HG02610 (cell line): ENCODE data around the gene NOXRED1.
"Not testable (repeated sequence)": the region's sequence is repeated elsewhere in the genome, so short reads cannot be mapped to it uniquely, and the experiment has no call there.

Experiments
- ATAC-seq: cut with Tn5 transposase; IDR thresholded peaks from one replicate; pipeline ENCODE4 v1.9.1; 2021; ENCODE audit warnings: mild to moderate bottlenecking, moderate library complexity; ENCODE audit not compliant: unreplicated experiment

NOXRED1 gene, protein sequence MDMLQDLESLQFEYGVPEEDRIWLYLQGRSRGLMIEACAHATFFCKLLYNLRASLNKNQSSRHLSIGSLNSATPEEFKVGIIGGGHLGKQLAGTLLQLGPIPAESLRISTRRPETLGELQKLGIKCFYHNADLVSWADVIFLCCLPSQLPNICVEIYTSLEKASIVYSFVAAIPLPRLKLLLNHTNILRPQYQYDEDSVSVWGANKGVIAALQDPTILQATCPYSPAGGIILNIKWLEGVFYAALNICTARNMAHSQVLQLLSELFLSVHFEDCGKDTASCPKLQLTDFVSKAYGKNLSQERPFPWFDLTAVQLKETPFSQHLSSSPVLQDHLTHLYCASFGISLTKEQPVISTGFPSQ

DNA sequence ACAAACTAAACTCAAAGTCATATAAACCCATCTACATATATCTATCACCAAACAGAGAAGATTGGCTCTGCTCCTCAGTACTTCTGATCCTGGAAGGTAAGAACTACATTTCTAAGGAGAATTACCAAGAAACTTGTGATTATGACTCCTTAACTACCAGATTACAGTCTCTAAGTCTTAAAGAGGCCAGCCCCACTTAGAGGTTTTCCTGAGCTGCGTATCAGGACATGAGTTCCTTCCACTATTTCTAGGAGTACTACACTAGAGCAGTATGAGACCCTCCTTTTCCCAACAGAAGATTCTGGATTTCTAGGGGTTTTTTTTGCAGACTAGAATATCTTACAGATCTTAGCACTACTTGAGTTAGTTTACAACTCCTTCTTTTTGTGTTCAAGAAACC is at the start of gene NOXRED1:
TSS of gene NOXRED1 (minus strand) at position 101 of the 400 bp plus-strand sequence. CDS start 634 bp downstream, outside the sequence.
- ATAC-seq = no peak

DNA sequence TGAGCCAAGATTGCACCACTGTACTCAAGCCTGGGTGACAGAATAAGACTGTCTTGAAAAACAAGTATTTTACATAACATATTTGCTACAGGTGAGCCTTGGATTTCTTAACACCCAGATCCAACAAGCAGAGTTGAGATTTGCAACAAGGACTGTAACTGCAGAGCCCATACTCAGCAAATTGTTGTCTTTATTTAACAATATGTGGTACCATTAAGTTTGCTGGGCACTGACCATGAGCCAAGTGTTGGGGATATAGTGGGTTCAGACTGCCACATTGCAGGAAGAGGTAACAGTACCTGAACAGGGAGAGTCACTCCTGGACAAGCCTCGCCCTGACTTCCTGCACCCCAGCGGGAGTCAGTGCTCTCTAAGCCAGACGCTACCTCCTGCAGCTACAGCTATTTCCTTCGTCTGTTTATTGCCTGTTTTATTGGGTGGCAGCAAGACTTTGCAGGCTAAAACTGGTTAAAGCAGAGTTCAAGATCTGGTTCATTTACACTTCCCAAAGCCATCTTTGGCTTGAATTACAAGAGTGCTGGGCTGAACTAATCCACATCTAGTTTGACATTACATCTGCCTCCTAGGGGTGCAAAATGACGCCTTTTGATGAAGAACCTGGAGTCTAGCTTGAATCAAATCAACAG is 47.0 kb upstream of the NOXRED1 start:
- no peak for ATAC-seq

DNA sequence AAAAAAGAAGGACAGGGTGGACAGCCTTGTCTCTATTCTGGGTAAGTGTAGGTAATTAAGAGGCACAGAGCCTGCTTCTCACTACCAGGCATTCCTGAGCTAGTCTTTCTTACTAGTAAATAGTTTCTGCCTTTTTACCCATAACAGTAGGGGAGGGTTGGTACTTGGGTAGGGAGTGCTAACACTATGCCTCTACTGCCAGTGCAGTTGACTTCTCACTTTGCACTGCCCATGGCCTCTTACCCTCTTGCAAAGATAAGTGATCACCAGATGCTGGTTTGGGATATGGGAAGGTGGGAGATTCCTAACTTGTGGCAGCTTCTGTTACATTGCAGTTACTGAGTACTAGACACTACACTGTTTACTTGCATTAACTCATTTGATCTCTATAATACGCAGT is 46.2 kb upstream of the NOXRED1 start:
- ATAC-seq = no peak

DNA sequence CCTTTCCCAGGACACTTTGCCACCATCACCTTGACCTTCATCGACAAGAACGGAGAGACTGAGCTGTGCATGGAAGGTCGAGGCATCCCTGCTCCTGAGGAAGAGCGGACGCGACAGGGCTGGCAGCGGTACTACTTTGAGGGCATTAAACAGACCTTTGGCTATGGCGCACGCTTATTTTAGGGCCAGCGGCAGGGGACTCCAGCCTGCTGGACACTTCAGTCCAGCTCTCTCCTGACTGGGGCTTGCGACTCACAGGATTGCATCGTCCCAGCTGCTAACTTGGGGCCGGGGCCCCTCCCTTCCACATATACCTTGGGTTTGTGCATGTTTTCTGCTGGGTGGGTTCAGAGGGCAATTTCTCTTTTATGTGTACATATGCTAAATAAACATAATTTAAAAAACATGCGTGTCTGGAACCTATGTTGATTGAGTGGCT is 45.8 kb upstream of the NOXRED1 start:
- ATAC-seq = no peak

DNA sequence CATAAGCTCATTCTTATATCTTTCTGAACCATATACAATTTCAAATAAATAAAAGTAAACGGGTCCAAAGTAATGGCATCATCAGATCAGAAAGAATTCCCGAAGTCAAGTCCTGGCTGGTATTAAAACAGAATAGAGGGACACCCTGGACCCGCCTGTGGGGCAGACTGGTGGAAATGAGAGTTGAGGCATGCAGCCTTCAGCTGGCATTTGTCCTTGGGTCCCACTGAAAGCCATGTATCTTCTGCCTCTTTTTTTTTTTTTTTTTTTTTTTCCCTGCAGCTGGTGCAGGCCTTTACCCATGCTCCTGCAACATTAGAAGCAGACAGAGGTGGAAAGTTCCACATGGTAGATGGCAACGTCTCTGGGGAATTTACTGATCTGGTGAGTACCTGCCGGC is 44.5 kb upstream of the NOXRED1 start:
- no peak for ATAC-seq

DNA sequence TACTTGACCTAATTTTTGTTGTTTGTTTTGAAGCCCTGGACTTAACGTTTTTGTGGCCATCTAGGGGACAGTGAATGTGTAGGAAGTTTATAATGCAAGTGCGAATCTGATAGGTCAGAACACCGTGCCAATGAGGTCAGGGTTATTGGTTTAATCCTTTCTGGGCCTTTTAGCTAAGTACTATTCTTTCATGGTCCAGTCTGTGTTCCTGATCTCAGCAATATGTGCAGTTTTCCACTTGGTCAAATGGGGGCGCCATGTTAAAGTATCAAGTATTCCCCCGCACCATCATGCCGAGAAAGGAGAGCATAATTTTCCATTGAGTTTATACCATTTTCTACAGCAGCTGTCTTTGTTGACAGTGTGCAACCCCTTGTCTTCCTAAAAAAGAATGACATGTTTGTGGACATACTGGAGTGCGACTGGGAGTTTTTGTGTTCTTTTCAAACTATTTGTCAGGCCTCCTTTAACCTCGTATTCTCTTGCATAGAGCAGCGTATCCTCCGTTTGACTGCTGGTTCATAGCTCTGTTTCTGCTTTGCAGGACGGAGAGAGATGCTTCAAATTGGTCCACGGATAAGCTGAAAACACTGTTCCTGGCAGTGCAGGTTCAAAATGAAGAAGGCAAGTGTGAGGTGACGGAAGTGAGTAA is 35.9 kb upstream of the NOXRED1 start:
- ATAC-seq = no peak

DNA sequence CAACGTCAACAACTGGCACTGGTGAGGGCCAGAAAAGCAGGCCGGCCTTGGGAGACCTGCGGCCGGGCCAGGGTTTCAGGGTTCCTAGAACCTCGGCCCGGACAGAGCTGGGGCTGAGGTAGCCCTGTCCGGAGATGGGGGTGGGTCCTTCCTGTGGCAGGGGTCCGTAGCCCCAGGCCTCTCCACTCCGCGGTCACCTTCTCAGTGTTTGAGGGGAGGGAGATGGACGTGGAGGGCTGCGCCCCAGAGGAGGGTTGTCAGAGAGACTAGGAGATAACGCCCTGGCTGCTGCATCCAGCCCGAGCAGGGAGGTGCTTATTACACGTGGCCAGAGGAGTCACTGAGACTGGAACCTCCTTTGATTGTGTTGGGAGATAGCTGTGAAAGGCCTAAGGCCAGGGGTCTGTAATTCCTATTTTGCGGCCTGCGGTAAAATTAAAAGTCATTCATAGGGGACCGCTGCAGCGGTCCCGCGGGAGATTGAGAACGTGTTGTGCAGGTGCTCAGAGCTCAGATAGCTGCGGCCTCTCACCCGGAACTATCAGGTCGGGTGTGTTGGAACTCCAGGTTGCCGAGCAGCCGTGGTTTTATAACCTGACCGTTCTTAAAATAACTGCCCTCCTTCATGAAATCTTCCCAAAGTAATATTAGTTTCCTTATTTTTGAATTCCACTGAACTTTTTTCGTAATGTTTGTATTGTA is 35.1 kb upstream of the NOXRED1 start:
- ATAC-seq = peak; percentile 17

DNA sequence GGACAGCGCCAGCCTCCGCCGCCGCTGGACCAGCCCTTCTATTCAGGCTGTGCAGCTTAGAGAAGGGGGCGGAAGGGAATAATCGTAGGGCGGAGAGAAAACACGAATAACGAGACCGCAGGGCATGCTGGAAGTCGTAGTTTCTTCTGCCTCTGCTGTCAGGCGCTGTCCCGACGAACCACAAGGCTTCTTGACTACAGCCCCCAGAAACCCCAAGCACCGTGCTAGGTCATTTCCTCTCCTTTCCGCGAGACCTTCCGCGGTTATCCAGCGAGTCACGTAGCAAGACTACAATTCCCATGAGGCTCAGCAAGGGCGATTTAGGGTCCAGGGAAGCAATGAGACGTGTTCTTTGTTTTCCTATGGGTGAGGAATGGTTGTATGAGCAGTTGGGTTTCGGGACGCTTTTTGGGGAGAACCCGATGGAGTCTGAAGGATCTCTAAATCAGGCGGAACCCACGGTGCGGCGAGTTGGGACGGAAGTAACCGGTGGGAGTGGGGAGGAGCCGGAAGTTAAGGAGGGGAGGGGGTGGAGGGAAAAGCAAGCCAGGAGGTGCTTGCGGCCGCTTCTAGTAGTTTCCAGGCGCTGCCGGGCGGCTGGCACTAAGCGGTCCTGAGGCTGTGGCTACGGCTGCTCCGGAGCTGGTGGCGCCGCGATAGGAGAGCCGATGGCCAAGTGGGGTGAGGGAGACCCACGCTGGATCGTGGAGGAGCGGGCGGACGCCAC is 34.4 kb upstream of the NOXRED1 start, which contains the start of the genes AHSA1 and VIPAS39:
TSS of gene AHSA1 (plus strand) at position 572 of the 727 bp plus-strand sequence. CDS start at position 669, 97 bp downstream.
TSS of gene VIPAS39 (minus strand) at position 80 of the 727 bp plus-strand sequence. CDS start 3,499 bp downstream, outside the sequence.
- ATAC-seq = peak; percentile 91

DNA sequence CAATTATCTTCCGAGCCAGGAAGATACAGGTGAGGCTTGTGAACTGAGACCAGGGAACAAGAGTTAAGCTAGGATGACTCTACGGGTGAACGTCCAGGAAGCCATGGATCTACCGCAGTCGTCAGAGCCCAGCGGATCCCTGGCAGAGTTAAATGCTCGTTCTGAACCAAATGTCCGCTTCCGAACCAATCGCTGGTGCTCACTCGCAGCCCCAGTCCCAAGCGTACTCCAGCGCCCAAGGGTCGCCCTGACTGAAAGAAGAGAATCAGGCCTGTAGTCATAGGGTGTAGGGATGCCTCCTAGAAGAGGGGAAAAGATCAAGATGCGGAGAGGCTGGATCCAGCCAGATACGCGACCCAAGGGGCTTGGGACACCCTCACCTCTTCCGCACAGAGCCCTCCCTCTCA is 33.8 kb upstream of the NOXRED1 start:
- ATAC-seq = no peak

DNA sequence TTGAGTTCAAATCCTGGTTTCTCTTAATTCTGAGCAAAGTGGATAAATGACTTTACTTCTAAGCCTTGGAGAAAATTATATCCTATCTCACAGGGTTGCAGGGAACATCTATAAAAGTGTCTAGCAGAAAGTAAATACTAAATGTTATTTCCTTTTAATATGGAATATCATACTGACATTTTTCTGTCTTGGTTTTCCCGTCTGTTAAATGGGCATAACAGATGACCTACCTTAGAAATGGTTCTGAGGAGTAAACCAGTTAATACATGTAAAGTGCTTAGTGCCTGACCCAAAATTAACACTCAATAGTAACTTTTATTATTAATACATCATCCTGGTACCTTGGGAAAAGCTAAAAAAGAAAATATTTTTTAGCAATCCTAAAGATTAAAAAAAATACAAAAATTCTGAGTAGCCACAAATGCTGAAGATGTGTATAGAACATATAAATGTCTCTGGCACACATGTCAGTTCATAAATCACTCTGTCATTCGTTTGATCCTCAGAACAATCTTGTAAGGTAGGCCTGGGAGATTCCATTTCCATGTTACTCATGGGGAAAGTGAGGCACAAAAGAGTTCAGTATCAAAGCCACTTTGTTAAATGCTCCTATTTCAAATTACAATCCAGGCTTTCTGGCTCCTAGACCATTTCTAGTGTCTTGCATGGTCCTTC is 32.8 kb upstream of the NOXRED1 start:
- no peak for ATAC-seq

DNA sequence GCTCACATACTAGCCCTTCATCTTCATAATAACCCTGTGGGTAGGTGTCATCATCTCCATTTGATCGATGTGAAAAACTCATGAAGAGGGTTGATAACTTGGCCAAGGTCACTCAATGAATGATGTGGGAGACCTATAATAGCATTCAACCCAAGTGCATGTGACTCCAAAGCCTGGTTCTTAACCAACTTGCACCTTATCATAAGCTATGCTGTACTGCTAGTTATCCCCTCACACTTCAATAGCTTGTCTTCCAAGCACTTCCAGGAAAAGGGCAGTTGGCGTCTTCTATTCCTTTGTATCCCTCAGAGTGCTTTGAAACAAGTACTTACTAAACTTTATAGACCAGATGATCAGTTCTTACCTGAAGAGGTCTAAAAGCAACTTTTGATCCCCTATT is 18.9 kb upstream of the NOXRED1 start:
- ATAC-seq = no peak

DNA sequence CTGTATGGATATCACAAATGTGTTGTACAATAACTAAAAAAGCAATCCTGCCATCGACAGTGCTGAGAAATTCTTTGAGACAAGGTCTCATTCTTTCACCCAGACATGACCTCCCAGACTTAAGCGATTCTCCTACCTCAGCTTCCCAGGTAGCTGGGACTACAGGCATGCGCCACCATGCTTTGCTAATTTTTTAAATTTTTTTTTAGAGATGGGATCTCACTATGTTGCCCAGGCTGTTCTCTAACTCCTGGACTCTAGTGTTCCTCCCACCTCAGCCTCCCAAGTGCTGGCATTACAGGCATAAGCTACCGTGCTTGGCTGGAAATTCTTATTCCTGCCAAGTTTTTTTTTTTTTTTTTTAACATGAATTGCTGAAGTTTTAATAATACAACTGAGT is 16.5 kb upstream of the NOXRED1 start:
- no peak for ATAC-seq

DNA sequence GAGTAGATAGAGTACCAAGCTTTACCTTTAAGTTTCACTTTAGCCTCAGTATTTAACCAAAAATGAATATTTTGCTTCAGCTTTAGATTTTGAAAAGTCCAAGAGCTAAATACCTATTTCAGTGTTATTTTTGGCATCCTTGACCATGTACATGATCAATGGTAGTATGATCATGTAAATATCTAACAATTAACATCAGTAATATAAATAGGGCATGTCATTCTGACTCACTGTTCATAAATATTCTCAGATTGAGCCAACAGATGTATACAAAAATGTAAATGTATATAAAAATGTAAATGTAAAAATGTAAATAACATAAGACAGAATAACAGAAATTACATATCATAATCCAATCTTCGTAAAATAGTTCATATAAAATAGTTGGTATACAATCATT is 15.3 kb upstream of the NOXRED1 start:
- no peak for ATAC-seq

DNA sequence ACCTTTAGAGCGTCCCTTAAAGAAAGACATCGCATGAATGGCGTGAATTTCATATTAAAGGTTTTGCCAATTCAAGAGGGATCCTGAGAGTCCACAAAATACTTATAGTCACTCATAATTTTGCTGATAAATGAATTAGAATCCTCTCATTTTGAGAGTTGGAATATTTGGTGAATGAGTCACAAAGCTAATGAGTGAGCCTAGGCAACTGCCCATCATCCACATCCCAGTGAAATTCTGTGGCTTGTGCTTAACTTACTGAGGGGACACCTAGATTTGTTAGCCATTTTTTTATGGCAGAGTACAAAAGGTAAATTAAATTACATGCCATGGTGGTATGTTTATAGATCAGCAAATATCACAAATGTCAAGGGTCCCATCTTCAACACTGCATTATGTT is 12.7 kb upstream of the NOXRED1 start:
- ATAC-seq = no peak

DNA sequence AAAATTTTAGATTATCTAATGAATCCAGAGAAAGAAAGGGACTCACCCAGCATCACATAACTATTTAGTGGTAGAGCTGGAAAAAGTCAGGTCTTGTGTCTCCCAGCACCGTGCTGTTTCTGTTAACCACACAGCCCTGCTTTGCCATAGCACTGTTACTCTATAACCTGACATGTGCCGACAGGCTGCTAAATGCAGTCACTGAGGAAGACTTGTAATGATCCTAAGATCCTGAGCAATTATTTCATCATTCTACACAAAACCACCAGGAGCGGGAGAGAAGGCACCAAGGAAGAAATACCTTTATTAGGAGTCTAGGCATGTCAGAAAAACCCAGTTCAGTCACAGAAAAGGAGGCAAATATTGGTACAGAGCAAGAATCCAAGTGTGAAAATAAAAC is 3.1 kb upstream of the NOXRED1 start:
- ATAC-seq = no peak

DNA sequence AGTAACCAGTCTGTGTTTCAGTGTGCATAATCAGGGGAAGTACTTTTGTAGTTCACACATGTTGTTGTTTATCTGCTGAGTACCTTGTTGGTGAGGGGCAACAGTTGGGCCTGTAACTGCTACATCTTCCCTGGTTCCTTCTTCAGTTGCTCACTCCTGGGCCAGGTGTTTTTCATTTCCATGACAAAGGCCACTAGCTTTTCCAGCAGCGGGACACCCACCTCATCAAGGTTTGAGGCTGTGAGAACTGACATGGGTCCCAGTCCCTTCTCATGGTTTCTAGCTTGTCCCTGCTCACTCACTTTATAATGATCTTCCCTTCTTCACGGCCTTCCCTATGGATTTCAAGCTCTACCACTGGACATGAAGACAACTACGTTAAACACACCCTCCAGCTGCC is 1.5 kb upstream of the NOXRED1 start:
- ATAC-seq = no peak

DNA sequence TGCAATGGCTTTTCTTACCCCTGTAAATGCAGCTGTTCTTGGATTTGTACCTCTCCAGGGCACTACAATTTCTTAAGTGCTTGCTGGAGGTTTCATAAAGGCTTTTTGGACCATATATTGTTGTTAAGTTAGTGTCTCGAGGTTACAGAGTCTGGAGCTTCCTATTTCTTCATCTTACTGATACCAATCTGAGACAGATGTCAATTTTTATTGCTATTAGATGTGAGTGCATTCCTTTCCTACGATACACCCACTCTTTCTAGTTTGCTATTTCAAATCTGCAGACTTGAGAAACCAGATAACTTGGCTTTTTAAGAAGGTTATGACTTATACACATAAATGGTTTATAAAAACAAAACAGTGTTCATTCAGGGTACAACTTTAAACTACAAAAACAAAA is 2.1 kb downstream of the NOXRED1 start:
- ATAC-seq = no peak

DNA sequence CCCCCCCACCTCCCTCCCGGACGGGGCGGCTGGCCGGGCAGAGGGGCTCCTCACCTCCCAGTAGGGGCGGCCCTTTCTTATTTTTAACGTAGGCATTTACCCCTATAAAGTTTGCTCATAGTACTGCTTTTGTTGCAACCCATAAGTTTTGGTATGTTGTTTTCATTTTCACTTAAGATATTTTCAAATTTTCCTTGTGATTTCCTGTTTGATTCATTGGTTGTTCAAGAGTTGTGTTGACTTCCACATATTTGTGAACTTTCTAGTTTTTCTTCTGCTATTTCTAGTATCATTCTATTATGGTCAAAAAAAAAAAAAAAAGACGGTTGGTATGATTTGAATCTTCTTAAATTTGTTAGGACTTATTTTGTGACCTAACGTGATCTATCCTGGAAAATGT is 6.5 kb downstream of the NOXRED1 start:
- ATAC-seq = no peak

DNA sequence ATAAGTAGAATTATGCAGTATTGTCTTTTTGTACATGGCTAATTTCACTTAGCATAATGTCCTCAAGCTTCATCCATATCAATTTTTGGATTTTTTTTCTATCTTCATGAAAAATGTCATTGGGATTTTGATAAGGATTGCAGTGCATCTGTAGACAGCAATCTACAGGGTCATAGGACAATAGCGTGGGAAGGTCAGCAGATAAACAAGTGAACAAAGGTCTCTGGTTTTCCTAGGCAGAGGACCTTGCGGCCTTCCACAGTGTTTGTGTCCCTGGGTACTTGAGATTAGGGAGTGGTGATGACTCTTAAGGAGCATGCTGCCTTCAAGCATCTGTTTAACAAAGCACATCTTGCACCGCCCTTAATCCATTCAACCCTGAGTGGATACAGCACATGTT is 7.2 kb downstream of the NOXRED1 start:
- not testable (repeated sequence) for ATAC-seq
